ENCODE results near the gene TTC21A.

DNA sequence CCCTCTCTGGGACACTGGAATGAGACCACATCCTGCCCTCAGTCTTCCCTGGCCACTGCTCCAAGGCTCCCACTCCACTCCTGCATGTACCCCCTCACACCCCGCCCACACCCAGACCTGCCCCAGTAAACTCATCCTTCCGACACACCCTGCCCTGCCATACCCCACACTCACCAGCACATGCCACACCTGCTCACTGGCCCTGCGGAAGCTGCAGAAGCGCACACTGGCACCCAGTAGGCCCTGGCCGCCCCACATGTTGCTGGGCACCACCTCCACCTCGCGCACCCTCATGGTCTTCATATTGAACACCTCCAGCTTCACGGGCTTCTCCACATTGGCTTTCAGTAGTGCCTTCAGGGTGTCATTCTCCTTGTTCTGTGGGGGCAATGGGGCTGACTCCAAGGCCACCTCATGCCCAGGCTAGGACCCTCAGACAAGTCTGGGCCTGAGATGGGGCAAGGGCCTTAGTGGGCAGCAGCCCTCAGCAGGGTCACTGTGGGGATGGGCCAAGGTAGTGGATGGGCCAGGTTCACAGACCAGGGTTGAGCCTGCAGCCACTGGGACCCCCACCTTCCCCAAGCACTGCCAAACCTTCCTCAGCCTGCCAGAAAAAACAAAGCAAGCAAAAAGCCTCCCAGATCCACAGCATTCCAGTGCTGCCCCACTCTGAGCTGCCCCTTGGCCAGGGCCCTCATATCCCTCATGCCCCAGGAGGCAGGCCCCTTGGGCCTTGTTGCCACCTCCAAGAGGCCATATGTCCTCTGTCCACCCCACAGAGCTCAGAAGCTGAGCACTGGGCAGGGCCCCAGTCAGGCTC, 4.8 kb upstream of the TTC21A start:
- TF ChIP-seq, protein P1, sequence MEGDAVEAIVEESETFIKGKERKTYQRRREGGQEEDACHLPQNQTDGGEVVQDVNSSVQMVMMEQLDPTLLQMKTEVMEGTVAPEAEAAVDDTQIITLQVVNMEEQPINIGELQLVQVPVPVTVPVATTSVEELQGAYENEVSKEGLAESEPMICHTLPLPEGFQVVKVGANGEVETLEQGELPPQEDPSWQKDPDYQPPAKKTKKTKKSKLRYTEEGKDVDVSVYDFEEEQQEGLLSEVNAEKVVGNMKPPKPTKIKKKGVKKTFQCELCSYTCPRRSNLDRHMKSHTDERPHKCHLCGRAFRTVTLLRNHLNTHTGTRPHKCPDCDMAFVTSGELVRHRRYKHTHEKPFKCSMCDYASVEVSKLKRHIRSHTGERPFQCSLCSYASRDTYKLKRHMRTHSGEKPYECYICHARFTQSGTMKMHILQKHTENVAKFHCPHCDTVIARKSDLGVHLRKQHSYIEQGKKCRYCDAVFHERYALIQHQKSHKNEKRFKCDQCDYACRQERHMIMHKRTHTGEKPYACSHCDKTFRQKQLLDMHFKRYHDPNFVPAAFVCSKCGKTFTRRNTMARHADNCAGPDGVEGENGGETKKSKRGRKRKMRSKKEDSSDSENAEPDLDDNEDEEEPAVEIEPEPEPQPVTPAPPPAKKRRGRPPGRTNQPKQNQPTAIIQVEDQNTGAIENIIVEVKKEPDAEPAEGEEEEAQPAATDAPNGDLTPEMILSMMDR (IDR thresholded peaks at IDR 0.05; ENCODE audit: poor library complexity): no peak
- no peak for TF ChIP-seq EZH2 (IDR thresholded peaks at IDR 0.05; ENCODE audit: borderline replicate concordance)

All from hepatocyte (in vitro differentiated cells).